Fibroblast of pulmonary artery (primary cell): ENCODE measurements around the gene PPM1L.

Source experiments
- DNase-seq: peaks from one replicate; pipeline ENCODE4 v3.0.0-alpha.2; 2010; ENCODE audit warnings: low read depth
- H3K4me3 ChIP-seq: replicated peaks from 2 replicates; pipeline ENCODE4 v1.5.1; 2011; ENCODE audit warnings: low read depth, mild to moderate bottlenecking, control low read depth, low read length, moderate library complexity
- TF ChIP-seq, protein P1 (sequence below): IDR thresholded peaks from 2 replicates; pipeline ENCODE4 v1.5.1; 2011; ENCODE audit warnings: mild to moderate bottlenecking, control low read depth, low read length, inconsistent platforms; ENCODE audit errors: missing control alignments

PPM1L gene

DNA sequence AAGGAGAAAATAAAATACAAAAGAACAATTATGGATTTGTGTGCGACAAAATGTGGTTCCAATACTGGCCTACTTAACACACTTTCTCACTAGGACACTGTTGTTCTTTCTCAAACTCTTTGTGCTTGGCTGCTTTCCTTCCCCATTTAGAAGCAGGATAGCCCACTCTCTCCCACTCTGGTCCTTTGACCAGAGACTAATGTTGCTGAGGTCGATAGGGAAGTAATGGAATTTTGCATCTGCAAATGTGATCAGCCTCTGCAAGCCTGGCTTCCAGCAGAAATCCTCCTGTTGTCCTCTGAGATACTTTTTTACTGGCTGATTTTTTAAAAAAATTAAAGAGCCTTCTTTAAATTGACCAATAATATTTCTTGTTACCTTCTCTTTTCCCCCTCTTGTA lies 71.0 kb downstream of the PPM1L start:
- TF ChIP-seq, protein P1, sequence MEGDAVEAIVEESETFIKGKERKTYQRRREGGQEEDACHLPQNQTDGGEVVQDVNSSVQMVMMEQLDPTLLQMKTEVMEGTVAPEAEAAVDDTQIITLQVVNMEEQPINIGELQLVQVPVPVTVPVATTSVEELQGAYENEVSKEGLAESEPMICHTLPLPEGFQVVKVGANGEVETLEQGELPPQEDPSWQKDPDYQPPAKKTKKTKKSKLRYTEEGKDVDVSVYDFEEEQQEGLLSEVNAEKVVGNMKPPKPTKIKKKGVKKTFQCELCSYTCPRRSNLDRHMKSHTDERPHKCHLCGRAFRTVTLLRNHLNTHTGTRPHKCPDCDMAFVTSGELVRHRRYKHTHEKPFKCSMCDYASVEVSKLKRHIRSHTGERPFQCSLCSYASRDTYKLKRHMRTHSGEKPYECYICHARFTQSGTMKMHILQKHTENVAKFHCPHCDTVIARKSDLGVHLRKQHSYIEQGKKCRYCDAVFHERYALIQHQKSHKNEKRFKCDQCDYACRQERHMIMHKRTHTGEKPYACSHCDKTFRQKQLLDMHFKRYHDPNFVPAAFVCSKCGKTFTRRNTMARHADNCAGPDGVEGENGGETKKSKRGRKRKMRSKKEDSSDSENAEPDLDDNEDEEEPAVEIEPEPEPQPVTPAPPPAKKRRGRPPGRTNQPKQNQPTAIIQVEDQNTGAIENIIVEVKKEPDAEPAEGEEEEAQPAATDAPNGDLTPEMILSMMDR, result no peak
- H3K4me3 ChIP-seq, result no peak overlapping the region
- DNase-seq, result no peak

- TF ChIP-seq, protein P1, result no peak
- H3K4me3 ChIP-seq, result no peak overlapping the region
- no peak for DNase-seq
These were observed 71.5 kb downstream of the PPM1L start for GRCh38 chr3:160827516-160827915.

GRCh38 chr3:160828880-160829279 lies 72.8 kb downstream of the PPM1L start:
- H3K4me3 ChIP-seq, result no peak overlapping the region
- TF ChIP-seq, protein P1, result no peak
- no peak for DNase-seq

GRCh38 chr3:160829486-160830009 lies 73.5 kb downstream of the PPM1L start:
- no peak overlapping the region for H3K4me3 ChIP-seq
- no peak for DNase-seq
- TF ChIP-seq, protein P1, result no peak

- no peak overlapping the region for H3K4me3 ChIP-seq
- TF ChIP-seq, protein P1, result no peak
- peak; percentile 2 for DNase-seq
These were observed 74.8 kb downstream of the PPM1L start for GRCh38 chr3:160830796-160831195.

GRCh38 chr3:160831401-160831800 lies 75.4 kb downstream of the PPM1L start:
- TF ChIP-seq, protein P1, result no peak
- no peak for DNase-seq
- no peak overlapping the region for H3K4me3 ChIP-seq

DNA sequence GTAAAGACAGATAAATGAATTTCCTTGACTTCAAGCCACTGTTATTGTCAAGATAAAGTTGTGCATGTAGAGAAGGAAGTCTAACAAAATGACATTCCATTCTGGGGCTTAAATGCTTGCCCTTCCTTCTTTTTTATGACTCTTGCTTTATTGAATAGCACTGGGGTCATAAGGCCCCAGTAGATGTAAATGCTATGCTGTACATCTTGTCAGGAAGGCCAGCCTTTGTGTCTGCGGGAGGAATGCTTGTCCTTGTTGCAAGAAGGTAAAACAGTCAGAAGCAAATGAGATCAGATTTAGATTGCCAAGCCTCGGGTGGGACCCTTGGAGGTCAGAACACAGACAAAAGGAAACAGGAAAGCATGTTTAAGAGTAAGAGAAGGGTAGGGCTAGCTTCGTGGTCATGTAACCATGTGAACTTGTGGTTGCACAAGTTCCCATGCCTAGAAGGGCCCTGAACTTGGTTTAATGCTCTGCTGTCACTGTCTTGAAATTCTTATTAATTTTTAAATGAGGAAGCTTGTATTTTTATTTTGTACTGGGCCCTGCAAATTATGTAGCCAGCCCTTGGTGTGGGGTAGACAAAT lies 81.5 kb downstream of the PPM1L start:
- TF ChIP-seq, protein P1, result no peak
- no peak for DNase-seq
- no peak overlapping the region for H3K4me3 ChIP-seq
